DOHH2 (cell line): ENCODE results near the gene IRF2BP2.

Experiments
- H3F3A ChIP-seq: fragments of 200-600 bp; sonication (generic), shearing (Covaris generic); 2 replicates; pipeline ENCODE4 v1.6.0; 2016; ENCODE audit warnings: antibody characterized with exemption, mild to moderate bottlenecking; ENCODE audit not compliant: control insufficient read depth, insufficient read depth
- H3K27ac ChIP-seq: fragments of 200-600 bp; sonication (generic); 2 replicates; pipeline ENCODE4 v1.5.1; 2014; ENCODE audit warnings: low read depth, mild to moderate bottlenecking, low read length, moderate library complexity
- H3K27me3 ChIP-seq: fragments of 200-600 bp; sonication (generic); 2 replicates; pipeline ENCODE4 v1.6.1; 2014; ENCODE audit warnings: mild to moderate bottlenecking, low read length, mixed read lengths; ENCODE audit not compliant: control insufficient read depth
- H3K36me3 ChIP-seq: fragments of 200-600 bp; sonication (generic); 2 replicates; pipeline ENCODE4 v1.6.1; 2014; ENCODE audit warnings: mild to moderate bottlenecking, low read length, moderate library complexity, mixed read lengths; ENCODE audit not compliant: control insufficient read depth
- H3K4me1 ChIP-seq: fragments of 200-600 bp; sonication (generic); 2 replicates; pipeline ENCODE4 v1.6.1; 2014; ENCODE audit warnings: mild to moderate bottlenecking, low read length, mixed read lengths; ENCODE audit not compliant: control insufficient read depth
- H3K4me2 ChIP-seq: fragments of 200-600 bp; sonication (generic); 2 replicates; pipeline ENCODE4 v1.6.0; 2014; ENCODE audit warnings: mild to moderate bottlenecking, low read length, moderate library complexity
- H3K4me3 ChIP-seq: fragments of 200-600 bp; sonication (generic); 2 replicates; pipeline ENCODE4 v1.5.1; 2014; ENCODE audit warnings: mild to moderate bottlenecking, low read length, mixed read lengths
- H3K79me2 ChIP-seq: fragments of 200-600 bp; sonication (generic); 2 replicates; pipeline ENCODE4 v1.6.1; 2014; ENCODE audit warnings: mild to moderate bottlenecking, low read length, mixed read lengths; ENCODE audit not compliant: control insufficient read depth
- H3K9me2 ChIP-seq: fragments of 200-600 bp; sonication (generic); replicated peaks from 2 replicates; pipeline ENCODE4 v1.6.1; 2014; ENCODE audit warnings: mild to moderate bottlenecking, low read length, mixed read lengths; ENCODE audit not compliant: control insufficient read depth
- H3K9me3 ChIP-seq: fragments of 200-600 bp; sonication (generic); 2 replicates; pipeline ENCODE4 v1.6.1; 2014; ENCODE audit warnings: antibody characterized with exemption, low read length, mixed read lengths; ENCODE audit not compliant: control insufficient read depth, insufficient read depth
- H4K20me1 ChIP-seq: fragments of 200-600 bp; sonication (generic); 2 replicates; pipeline ENCODE4 v1.6.0; 2014; ENCODE audit warnings: low read depth, mild to moderate bottlenecking, antibody characterized with exemption, low read length, moderate library complexity; ENCODE audit not compliant: control insufficient read depth, insufficient read depth
- EZH2phosphoT487 ChIP-seq: fragments of 200-600 bp; sonication (generic); IDR thresholded peaks from 2 replicates; pipeline ENCODE4 v1.6.1; 2017; ENCODE audit warnings: borderline replicate concordance, mild to moderate bottlenecking, antibody characterized with exemption, low read length, moderate library complexity, mixed read lengths
- TF ChIP-seq, protein P1 (sequence below): fragments of 200-600 bp; sonication (generic); IDR thresholded peaks from one replicate; pipeline ENCODE4 v1.5.1; 2014; ENCODE audit warnings: antibody characterized with exemption, mild to moderate bottlenecking, low read depth, low read length; ENCODE audit not compliant: poor library complexity, severe bottlenecking

The IRF2BP2 gene

DNA sequence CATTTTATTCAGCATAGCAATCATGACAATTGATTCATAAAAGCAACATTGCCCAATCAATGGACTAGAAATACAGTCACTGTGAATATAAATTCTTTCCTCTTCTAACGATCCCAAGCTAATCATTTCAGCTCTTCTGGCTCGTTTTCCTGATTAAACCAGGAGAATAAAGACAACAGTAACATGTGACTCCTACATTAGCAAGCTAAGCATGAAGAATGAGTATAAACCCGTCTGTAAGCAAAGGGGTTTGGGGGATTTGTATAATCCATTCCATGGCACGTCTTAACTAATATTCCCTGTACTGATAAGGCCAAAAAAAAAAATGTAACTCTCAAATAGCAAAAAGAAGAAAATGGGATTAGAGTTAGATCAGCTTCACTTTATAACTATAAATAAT lies 21.6 kb downstream of the IRF2BP2 start:
- Histone ChIP-seq H3K36me3 (no peaks in the 10 kb centered on the region), H3F3A (no peaks in the 10 kb centered on the region), H3K9me2 (no peaks in the 10 kb centered on the region), H3K79me2 (no peaks in the 10 kb centered on the region), H3K27ac (no peak overlapping the region), H3K4me2 (no peak overlapping the region), H4K20me1 (no peaks in the 10 kb centered on the region), H3K4me3 (no peak overlapping the region), H3K9me3 (no peaks in the 10 kb centered on the region), H3K27me3 (peaks cover 3% of the 10 kb centered on the region; the same call in 1 of the 2 replicates), H3K4me1 (no peaks in the 10 kb centered on the region)
- TF ChIP-seq, protein P1, sequence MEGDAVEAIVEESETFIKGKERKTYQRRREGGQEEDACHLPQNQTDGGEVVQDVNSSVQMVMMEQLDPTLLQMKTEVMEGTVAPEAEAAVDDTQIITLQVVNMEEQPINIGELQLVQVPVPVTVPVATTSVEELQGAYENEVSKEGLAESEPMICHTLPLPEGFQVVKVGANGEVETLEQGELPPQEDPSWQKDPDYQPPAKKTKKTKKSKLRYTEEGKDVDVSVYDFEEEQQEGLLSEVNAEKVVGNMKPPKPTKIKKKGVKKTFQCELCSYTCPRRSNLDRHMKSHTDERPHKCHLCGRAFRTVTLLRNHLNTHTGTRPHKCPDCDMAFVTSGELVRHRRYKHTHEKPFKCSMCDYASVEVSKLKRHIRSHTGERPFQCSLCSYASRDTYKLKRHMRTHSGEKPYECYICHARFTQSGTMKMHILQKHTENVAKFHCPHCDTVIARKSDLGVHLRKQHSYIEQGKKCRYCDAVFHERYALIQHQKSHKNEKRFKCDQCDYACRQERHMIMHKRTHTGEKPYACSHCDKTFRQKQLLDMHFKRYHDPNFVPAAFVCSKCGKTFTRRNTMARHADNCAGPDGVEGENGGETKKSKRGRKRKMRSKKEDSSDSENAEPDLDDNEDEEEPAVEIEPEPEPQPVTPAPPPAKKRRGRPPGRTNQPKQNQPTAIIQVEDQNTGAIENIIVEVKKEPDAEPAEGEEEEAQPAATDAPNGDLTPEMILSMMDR, result no peak
- no peak for TF ChIP-seq EZH2phosphoT487

DNA sequence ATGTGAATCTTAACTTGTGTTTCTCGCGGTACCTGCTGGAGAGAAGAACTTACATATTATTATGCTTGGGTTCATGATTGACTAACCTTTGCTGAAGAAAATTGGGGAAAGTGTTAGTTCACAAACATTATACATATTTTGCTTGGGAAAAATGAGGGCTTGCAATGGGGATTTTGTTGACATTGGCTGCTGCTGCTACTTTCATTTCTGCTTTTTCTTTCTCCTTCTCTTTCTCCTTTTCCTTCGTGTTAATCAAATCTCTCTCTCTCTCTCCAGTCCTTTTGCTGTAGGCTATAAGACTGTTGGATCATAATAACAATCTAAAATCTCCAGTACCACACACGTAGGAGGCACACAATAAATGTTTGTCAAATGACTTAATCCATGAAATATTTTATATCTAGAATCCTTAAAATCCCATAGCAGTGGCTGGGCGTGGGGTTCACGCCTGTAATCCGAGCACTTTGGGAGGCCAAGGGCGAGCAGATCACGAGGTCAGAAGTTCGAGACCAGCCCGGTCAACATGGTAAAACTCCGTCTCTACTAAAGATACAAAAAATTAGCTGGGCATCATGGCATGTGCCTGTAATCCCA lies 23.0 kb downstream of the IRF2BP2 start:
- H3F3A ChIP-seq, result no peaks in the 10 kb centered on the region
- no peak for TF ChIP-seq EZH2phosphoT487
- TF ChIP-seq, protein P1, result no peak
- H4K20me1 ChIP-seq, result no peaks in the 10 kb centered on the region
- no peaks in the 10 kb centered on the region for H3K4me1 ChIP-seq
- no peaks in the 10 kb centered on the region for H3K79me2 ChIP-seq
- no peak overlapping the region for H3K27ac ChIP-seq
- H3K36me3 ChIP-seq, result no peaks in the 10 kb centered on the region
- H3K9me2 ChIP-seq, result no peaks in the 10 kb centered on the region
- H3K9me3 ChIP-seq, result no peaks in the 10 kb centered on the region
- H3K4me2 ChIP-seq, result no peak overlapping the region
- H3K4me3 ChIP-seq, result no peak overlapping the region
- H3K27me3 ChIP-seq, result peaks cover 3% of the 10 kb centered on the region; the same call in 1 of the 2 replicates

DNA sequence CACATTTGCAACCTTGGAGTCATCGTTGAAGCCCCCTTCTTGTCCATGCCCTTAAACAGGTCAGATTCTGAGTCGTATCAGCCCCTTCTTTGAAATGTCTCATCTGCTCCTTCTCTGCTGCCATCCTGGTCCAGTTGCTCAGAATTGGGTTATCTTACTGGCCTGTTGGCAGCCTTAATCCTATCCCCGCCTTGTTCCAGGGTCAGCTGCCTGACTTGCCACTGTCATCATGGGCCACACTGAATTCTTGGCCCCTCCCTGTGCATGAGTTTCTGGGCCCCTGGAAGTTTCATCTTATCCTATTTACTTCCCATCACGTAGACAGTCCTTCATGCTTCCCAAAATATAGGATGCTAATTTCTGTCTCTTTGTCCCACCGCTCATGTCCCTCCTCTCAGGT lies 23.7 kb downstream of the IRF2BP2 start:
- no peak overlapping the region for H3K4me2 ChIP-seq
- no peaks in the 10 kb centered on the region for H3K4me1 ChIP-seq
- H3F3A ChIP-seq, result no peaks in the 10 kb centered on the region
- no peak for TF ChIP-seq EZH2phosphoT487
- TF ChIP-seq, protein P1, result no peak
- no peaks in the 10 kb centered on the region for H3K36me3 ChIP-seq
- no peaks in the 10 kb centered on the region for H4K20me1 ChIP-seq
- no peaks in the 10 kb centered on the region for H3K9me2 ChIP-seq
- H3K79me2 ChIP-seq, result no peaks in the 10 kb centered on the region
- H3K27ac ChIP-seq, result no peak overlapping the region
- H3K27me3 ChIP-seq, result peaks cover 3% of the 10 kb centered on the region; the same call in 1 of the 2 replicates
- no peaks in the 10 kb centered on the region for H3K9me3 ChIP-seq
- H3K4me3 ChIP-seq, result no peak overlapping the region
